HCT116 (cell line): Measurements from ENCODE around the gene DDX56. TPM values are rescaled to one million over a fixed set of nuclear protein-coding genes. Genes with fewer than 3 reads are reported as not detected.

Source experiments
- ATAC-seq: fragments of 200-7000 bp; cut with Tn5 transposase; 2 replicates; pipeline ENCODE4 v1.9.1; 2020; ENCODE audit warnings: mild to moderate bottlenecking, moderate library complexity
- BruUV-seq: library from RNA; stranded (reverse); fragments of 400-500 nt; replicated peaks from 2 replicates; lab custom pipeline; 2021; lab: Mats Ljungman, UMichigan
- CTCF ChIA-PET: fragments of 300-600 bp; sonication (Branson Sonifier 250); formaldehyde crosslinking; loops from one replicate; lab custom pipeline; 2021; ENCODE audit warnings: antibody characterized with exemption; lab: Charles Lee
- POLR2A ChIA-PET: fragments of 300-600, 350-600 bp; sonication (Branson Sonifier 250); formaldehyde crosslinking; loops from one replicate; lab custom pipeline; 2021; ENCODE audit warnings: antibody characterized with exemption; lab: Charles Lee
- RAD21 ChIA-PET, 2 experiments: fragments of 300-600 bp; sonication (Branson Sonifier 250); formaldehyde crosslinking; loops; one replicate each; lab custom pipeline; 2023; ENCODE audit warnings: low total read pairs in 2 of 2; ENCODE audit not compliant: uncharacterized antibody in 2 of 2, unreplicated experiment in 2 of 2, low non-redundant PET in 1 of 2; lab: Charles Lee
- DNase-seq: peaks from one replicate; pipeline ENCODE4 v3.0.0-alpha.2; 2010; ENCODE audit warnings: low read depth, low spot score
- H2AFZ ChIP-seq: fragments of 200-600 bp; shearing (Covaris generic), sonication (generic); 2 replicates; pipeline ENCODE4 v1.6.1; 2017; ENCODE audit warnings: low read depth, mixed run types, mixed read lengths, antibody characterized with exemption, low read length; ENCODE audit not compliant: poor library complexity, severe bottlenecking
- H3K27ac ChIP-seq: 2 replicates; pipeline ENCODE4 v1.5.1; 2012; ENCODE audit warnings: low read depth, low read length
- H3K27me3 ChIP-seq: fragments of 200-600 bp; sonication (generic); 2 replicates; pipeline ENCODE4 v1.6.1; 2016; ENCODE audit warnings: mixed run types, low read length, mixed read lengths; ENCODE audit not compliant: insufficient read depth
- H3K36me3 ChIP-seq, 2 experiments: fragments of 200-500 bp in 1 of 2; fragments of 200-600 bp in 1 of 2; sonication (Bioruptor generic) in 1 of 2; sonication (generic) in 1 of 2; 2 replicates each; pipeline versions ENCODE4 v1.5.1 to v1.6.1; 2014 to 2016; ENCODE audit warnings: low read length in 2 of 2, inconsistent platforms in 1 of 2, mixed read lengths in 1 of 2, mixed run types in 1 of 2; ENCODE audit not compliant: insufficient read depth in 2 of 2, control insufficient read depth in 1 of 2
- H3K4me1 ChIP-seq, 2 experiments: fragments of 200-600 bp in 1 of 2; sonication (generic) in 1 of 2; 2 replicates each; pipeline versions ENCODE4 v1.5.1 to v1.6.1; 2012 to 2017; ENCODE audit warnings: low read length in 2 of 2, inconsistent platforms in 1 of 2, mild to moderate bottlenecking in 1 of 2, mixed read lengths in 1 of 2, mixed run types in 1 of 2, moderate library complexity in 1 of 2; ENCODE audit not compliant: insufficient read depth in 2 of 2, control insufficient read depth in 1 of 2
- H3K4me2 ChIP-seq: fragments of 200-600 bp; sonication (generic); 2 replicates; pipeline ENCODE4 v1.6.1; 2017; ENCODE audit warnings: mixed run types, low read length, mixed read lengths
- H3K4me3 ChIP-seq, 2 experiments: fragments of 200-600 bp in 1 of 2; sonication (generic) in 1 of 2; replicated peaks in 1 of 2; 2 replicates each; pipeline ENCODE4 v1.5.1; 2011 to 2016; ENCODE audit warnings: low read length in 2 of 2, control low read depth in 1 of 2, low read depth in 1 of 2, mild to moderate bottlenecking in 1 of 2, mixed read lengths in 1 of 2, mixed run types in 1 of 2
- H3K79me2 ChIP-seq: fragments of 200-600 bp; sonication (generic); 2 replicates; pipeline ENCODE4 v1.6.1; 2017; ENCODE audit warnings: mild to moderate bottlenecking, mixed run types, low read length, moderate library complexity, mixed read lengths; ENCODE audit not compliant: insufficient read depth
- H3K9ac ChIP-seq: fragments of 200-600 bp; sonication (generic); 2 replicates; pipeline ENCODE4 v1.6.1; 2016; ENCODE audit warnings: low read length, mixed read lengths
- H3K9me2 ChIP-seq: fragments of 200-600 bp; sonication (generic), shearing (Covaris generic); 2 replicates; pipeline ENCODE4 v1.6.1; 2017; ENCODE audit warnings: mixed run types, mild to moderate bottlenecking, moderate library complexity; ENCODE audit not compliant: insufficient read depth
- H3K9me3 ChIP-seq, 2 experiments: fragments of 200-500 bp in 1 of 2; fragments of 200-600 bp in 1 of 2; sonication (Bioruptor generic) in 1 of 2; sonication (generic) in 1 of 2; 2 replicates each; pipeline ENCODE4 v1.6.1; 2014 to 2017; ENCODE audit warnings: low read length in 2 of 2, mixed read lengths in 2 of 2, inconsistent platforms in 1 of 2, low read depth in 1 of 2, mild to moderate bottlenecking in 1 of 2, mixed run types in 1 of 2, moderate library complexity in 1 of 2; ENCODE audit not compliant: control insufficient read depth in 1 of 2, insufficient read depth in 1 of 2
- H4K20me1 ChIP-seq: fragments of 200-600 bp; sonication (generic), shearing (Covaris generic); 2 replicates; pipeline ENCODE4 v1.6.1; 2017; ENCODE audit warnings: mixed run types, mild to moderate bottlenecking, moderate library complexity; ENCODE audit not compliant: insufficient read depth
- ATF3 ChIP-seq: IDR thresholded peaks from 2 replicates; pipeline ENCODE4 v1.6.1; 2012
- CEBPB ChIP-seq: IDR thresholded peaks from 2 replicates; pipeline ENCODE4 v1.6.1; 2012; ENCODE audit warnings: low read depth
- CTCF ChIP-seq, 3 experiments: fragments of 200-600 bp in 1 of 3; sonication (generic) in 1 of 3; IDR thresholded peaks in 2 of 3; conservative IDR thresholded peaks in 1 of 3; 2 replicates each; pipeline ENCODE4 v1.5.1; 2012 to 2017; ENCODE audit warnings: low read depth in 2 of 3, low read length in 2 of 3, antibody characterized with exemption in 1 of 3, borderline replicate concordance in 1 of 3, control low read depth in 1 of 3, mild to moderate bottlenecking in 1 of 3, mixed read lengths in 1 of 3, mixed run types in 1 of 3, moderate library complexity in 1 of 3; ENCODE audit not compliant: insufficient read depth in 1 of 3
- EZH2 ChIP-seq: fragments of 200-600 bp; sonication (generic); IDR thresholded peaks from 2 replicates; pipeline ENCODE4 v1.6.1; 2017; ENCODE audit warnings: antibody characterized with exemption, mixed run types
- EZH2phosphoT487 ChIP-seq: fragments of 200-600 bp; IDR thresholded peaks from 2 replicates; pipeline ENCODE4 v1.6.1; 2018; ENCODE audit warnings: antibody characterized with exemption, borderline replicate concordance
- FOSL1 ChIP-seq: IDR thresholded peaks from 2 replicates; pipeline ENCODE4 v1.6.1; 2012; ENCODE audit warnings: low read depth
- JUND ChIP-seq: IDR thresholded peaks from 2 replicates; pipeline ENCODE4 v1.6.1; 2012
- MAX ChIP-seq: IDR thresholded peaks from 2 replicates; pipeline ENCODE4 v1.6.1; 2012
- POLR2A ChIP-seq: IDR thresholded peaks from 2 replicates; pipeline ENCODE4 v1.7.0; 2011; ENCODE audit warnings: borderline replicate concordance; ENCODE audit not compliant: insufficient read depth, insufficient read length; ENCODE audit errors: extremely low read depth
- RAD21 ChIP-seq: IDR thresholded peaks from 2 replicates; pipeline ENCODE4 v1.6.1; 2012; ENCODE audit warnings: low read depth, mild to moderate bottlenecking
- REST ChIP-seq: IDR thresholded peaks from 2 replicates; pipeline ENCODE4 v1.6.1; 2012; ENCODE audit warnings: low read depth
- SIN3A ChIP-seq: IDR thresholded peaks from 2 replicates; pipeline ENCODE4 v1.6.1; 2012; ENCODE audit warnings: low read depth
- SP1 ChIP-seq: IDR thresholded peaks from 2 replicates; pipeline ENCODE4 v1.6.1; 2012; ENCODE audit warnings: low read depth
- ZBTB33 ChIP-seq: IDR thresholded peaks from 2 replicates; pipeline ENCODE4 v1.6.1; 2011; ENCODE audit warnings: mild to moderate bottlenecking, low read length, moderate library complexity; ENCODE audit not compliant: insufficient replicate concordance; ENCODE audit errors: extremely low read depth
- ZFX ChIP-seq: fragments of 450-650 bp; IDR thresholded peaks from 2 replicates; pipeline ENCODE4 v1.6.1; 2017
- intact Hi-C: fragments of 100-400 bp; cut with micrococcal nuclease; formaldehyde crosslinking; loops from 2 replicates; pipeline ENCODE4 v1.10.0; 2022
- total RNA-seq: library from RNA; stranded (reverse); gene quantifications from one replicate; pipeline ENCODE4 v1.2.1, GENCODE V29; 2021; ENCODE audit not compliant: unreplicated experiment

Gene DDX56
- total RNA-seq, 1 experiment from 2014 or later: 119 TPM

- intact Hi-C loops: no loop called here
These were observed 36.3 kb downstream of the DDX56 start for GRCh38 chr7:44537442-44537841.

More at GRCh38 chr7:44537442-44537841, 36.3 kb downstream of the DDX56 start:
- POLR2A ChIA-PET: no interaction called here
- Histone ChIP-seq H3K9me2 (no peaks in the 10 kb centered on the region), H2AFZ (no peak overlapping the region), H3K79me2 (no peaks in the 10 kb centered on the region), H3K4me2 (no peak overlapping the region), H3K27me3 (no peaks in the 10 kb centered on the region), H3K4me1 (no peaks in the 10 kb centered on the region), H3K9me3 (no peaks in the 10 kb centered on the region), H3K9ac (no peak overlapping the region), H3K36me3 (no peaks in the 10 kb centered on the region), H3K4me3 (no peak overlapping the region), H4K20me1 (no peaks in the 10 kb centered on the region), H3K27ac (no peak overlapping the region)
- no TSS peak for BruUV-seq
- TF ChIP-seq SP1: no peak
- TF ChIP-seq REST: no peak
- TF ChIP-seq EZH2: no peak
- TF ChIP-seq ZBTB33: no peak
- no peak for TF ChIP-seq CEBPB
- no peak for TF ChIP-seq EZH2phosphoT487
- no peak for TF ChIP-seq MAX
- TF ChIP-seq ATF3: no peak
- no peak for TF ChIP-seq POLR2A
- TF ChIP-seq SIN3A: no peak
- no peak for TF ChIP-seq CTCF (IDR thresholded peaks at IDR 0.05 in 2 of 3, conservative IDR thresholded peaks at IDR 0.05 in 1 of 3; ENCODE audit: borderline replicate concordance in 1 of 3, insufficient read depth in 1 of 3, low read depth in 2 of 3, low read length in 2 of 3)
- TF ChIP-seq FOSL1: no peak
- no peak for TF ChIP-seq JUND
- no peak for TF ChIP-seq RAD21
- no peak for TF ChIP-seq ZFX
- DNase-seq (no peak), ATAC-seq (no peak)
- RAD21 ChIA-PET: no interaction called here
- CTCF ChIA-PET: no interaction called here
